ENCODE data around the gene IRAK3. TPM values are rescaled to one million over a fixed set of nuclear protein-coding genes. Genes with fewer than 3 reads are reported as not detected.

The IRAK3 gene
- total and polyA plus RNA-seq, 7 donors = 1.4 to 17.1 (median 9.4) TPM

GRCh38 chr12:66270613-66271012 lies 81.6 kb downstream of the IRAK3 start:
- Histone ChIP-seq H3K36me3 (no peaks in the 10 kb centered on the region), H3K27me3 (no peaks in the 10 kb centered on the region), H3K9me3 (no peaks in the 10 kb centered on the region), H3K27ac (no peak overlapping the region), H3K4me1 (no peaks in the 10 kb centered on the region), H3K4me3 (no peak overlapping the region)
- WGBS, 2 donors = 89% methylated on average over 1 of the region's 1 CpG
- intact Hi-C loops (cut with DNase I) = no loop called here
- DNase-seq = no peak
- no peak for TF ChIP-seq CTCF (IDR thresholded peaks at IDR 0.05)
- TF ChIP-seq POLR2A (IDR thresholded peaks at IDR 0.05) = no peak
- no peak for TF ChIP-seq EP300 (IDR thresholded peaks at IDR 0.05)
- TF ChIP-seq POLR2AphosphoS5 (IDR thresholded peaks at IDR 0.05) = no peak

- H3K9me3 ChIP-seq = no peaks in the 10 kb centered on the region
- 64 to 66% methylated on average over 3 of the region's 3 CpGs for WGBS, 2 donors
- intact Hi-C loops (cut with DNase I) = no loop called here
- no peak overlapping the region for H3K4me3 ChIP-seq
- no peaks in the 10 kb centered on the region for H3K36me3 ChIP-seq
- DNase-seq = no peak
- H3K27ac ChIP-seq = no peak overlapping the region
- TF ChIP-seq CTCF (IDR thresholded peaks at IDR 0.05) = no peak
- TF ChIP-seq POLR2A (IDR thresholded peaks at IDR 0.05) = no peak
- TF ChIP-seq POLR2AphosphoS5 (IDR thresholded peaks at IDR 0.05) = no peak
- TF ChIP-seq EP300 (IDR thresholded peaks at IDR 0.05) = no peak
- no peaks in the 10 kb centered on the region for H3K4me1 ChIP-seq
- H3K27me3 ChIP-seq = no peaks in the 10 kb centered on the region
Measured at GRCh38 chr12:66272650-66273049, 83.6 kb downstream of the IRAK3 start.

- TF ChIP-seq POLR2AphosphoS5 (IDR thresholded peaks at IDR 0.05) (no peak), POLR2A (IDR thresholded peaks at IDR 0.05) (no peak), EP300 (IDR thresholded peaks at IDR 0.05) (no peak), CTCF (IDR thresholded peaks at IDR 0.05) (no peak)
- intact Hi-C loops (cut with DNase I) = no loop called here
Measured at GRCh38 chr12:66273147-66273546, 84.1 kb downstream of the IRAK3 start.

GRCh38 chr12:66275040-66275439 lies 86.0 kb downstream of the IRAK3 start:
- H3K36me3 ChIP-seq = no peaks in the 10 kb centered on the region
- no peaks in the 10 kb centered on the region for H3K4me1 ChIP-seq
- WGBS, 2 donors = 75 to 77% methylated on average over 2 of the region's 2 CpGs
- no peak for TF ChIP-seq EP300 (IDR thresholded peaks at IDR 0.05)
- TF ChIP-seq CTCF (IDR thresholded peaks at IDR 0.05) = no peak
- no peak for TF ChIP-seq POLR2AphosphoS5 (IDR thresholded peaks at IDR 0.05)
- no peak for TF ChIP-seq POLR2A (IDR thresholded peaks at IDR 0.05)
- no peak overlapping the region for H3K4me3 ChIP-seq
- no peak for DNase-seq
- intact Hi-C loops (cut with DNase I) = no loop called here
- no peaks in the 10 kb centered on the region for H3K9me3 ChIP-seq
- H3K27ac ChIP-seq = no peak overlapping the region
- no peaks in the 10 kb centered on the region for H3K27me3 ChIP-seq

More at GRCh38 chr12:66273147-66273546, 84.1 kb downstream of the IRAK3 start:
- no peaks in the 10 kb centered on the region for H3K4me1 ChIP-seq
- no peak for DNase-seq
- H3K27me3 ChIP-seq = no peaks in the 10 kb centered on the region
- H3K27ac ChIP-seq = no peak overlapping the region
- 78 to 82% methylated on average over 1 of the region's 1 CpG for WGBS, 2 donors
- H3K36me3 ChIP-seq = no peaks in the 10 kb centered on the region
- H3K9me3 ChIP-seq = no peaks in the 10 kb centered on the region
- no peak overlapping the region for H3K4me3 ChIP-seq

- TF ChIP-seq POLR2AphosphoS5 (IDR thresholded peaks at IDR 0.05) (no peak), EP300 (IDR thresholded peaks at IDR 0.05) (no peak), POLR2A (IDR thresholded peaks at IDR 0.05) (no peak), CTCF (IDR thresholded peaks at IDR 0.05) (peak in 1 of 4 experiments; percentile 16)
- Histone ChIP-seq H3K9me3 (no peaks in the 10 kb centered on the region), H3K4me1 (no peaks in the 10 kb centered on the region), H3K4me3 (no peak overlapping the region), H3K27ac (no peak overlapping the region), H3K27me3 (no peaks in the 10 kb centered on the region), H3K36me3 (no peaks in the 10 kb centered on the region)
- no peak for DNase-seq
- 28 to 55% methylated on average over 3 of the region's 3 CpGs for WGBS, 2 donors
- intact Hi-C loops (cut with DNase I) = no loop called here
Measured at GRCh38 chr12:66279123-66279712, 90.2 kb downstream of the IRAK3 start.
